NCI-H82 (cell line): ENCODE data around the gene CDKN2B-AS1.
"Not testable (repeated sequence)": the region's sequence is repeated elsewhere in the genome, so short reads cannot be mapped to it uniquely, and the experiment has no call there.

ENCODE experiments used
- DNase-seq: peaks from one replicate; lab custom pipeline; 2025; lab: John Stamatoyannopoulos, UW

CDKN2B-AS1 gene

DNA sequence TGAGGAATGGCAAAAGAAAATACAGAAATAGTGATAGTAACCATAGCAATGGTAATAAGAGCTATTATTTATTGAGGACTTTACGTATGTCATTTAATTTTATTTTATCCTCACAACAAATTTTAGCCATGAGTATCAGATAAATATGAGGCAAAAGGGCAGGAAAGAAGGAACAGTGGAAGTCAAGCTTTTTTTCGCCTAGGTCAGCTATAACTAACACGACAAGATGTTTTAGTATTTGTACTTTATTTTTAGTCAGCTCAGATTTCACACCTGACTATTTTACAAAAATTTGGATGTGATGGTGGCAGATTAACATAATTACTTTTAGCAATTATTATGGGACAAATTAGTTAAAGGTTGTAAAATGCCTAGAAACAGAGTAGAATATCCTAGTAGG lies 49.3 kb downstream of the CDKN2B-AS1 start:
- no peak for DNase-seq

DNA sequence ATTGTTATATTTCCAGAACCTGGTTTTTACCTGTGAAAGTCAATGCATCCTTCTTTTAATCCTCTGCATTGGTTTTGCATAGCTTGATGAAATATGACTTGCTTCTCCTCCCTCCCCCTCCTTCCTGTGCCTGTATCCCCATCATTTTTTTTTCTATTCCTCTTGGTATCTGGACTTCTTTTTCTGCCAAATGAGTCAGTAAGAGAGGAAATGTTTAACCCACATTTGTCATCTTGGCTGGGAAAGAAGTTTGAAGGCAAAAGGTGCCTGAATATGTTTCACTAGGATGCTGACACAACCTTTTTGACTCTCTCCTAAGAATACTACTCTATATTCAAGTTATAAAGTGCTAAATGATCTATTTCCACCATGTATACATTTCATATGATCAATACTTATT lies 50.0 kb downstream of the CDKN2B-AS1 start:
- DNase-seq: no peak

DNA sequence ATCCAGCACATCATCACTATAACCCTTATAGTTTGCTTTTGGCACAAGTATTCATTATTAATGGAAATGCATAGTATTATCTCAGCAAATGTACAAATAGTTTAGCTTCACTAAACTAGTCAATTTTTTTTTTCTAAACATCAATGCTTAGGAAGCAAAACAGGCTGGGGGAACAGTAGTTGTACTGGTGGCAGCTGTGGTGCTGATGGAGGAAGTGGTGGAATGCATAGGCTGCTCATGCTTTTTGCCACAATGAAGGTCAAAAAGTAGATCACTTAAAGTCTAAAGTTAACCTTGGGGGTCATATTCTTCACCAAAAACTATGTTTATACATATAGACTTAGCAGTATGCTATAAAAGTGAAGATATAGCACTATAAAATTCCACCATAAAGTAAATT lies 50.8 kb downstream of the CDKN2B-AS1 start:
- no peak for DNase-seq

DNA sequence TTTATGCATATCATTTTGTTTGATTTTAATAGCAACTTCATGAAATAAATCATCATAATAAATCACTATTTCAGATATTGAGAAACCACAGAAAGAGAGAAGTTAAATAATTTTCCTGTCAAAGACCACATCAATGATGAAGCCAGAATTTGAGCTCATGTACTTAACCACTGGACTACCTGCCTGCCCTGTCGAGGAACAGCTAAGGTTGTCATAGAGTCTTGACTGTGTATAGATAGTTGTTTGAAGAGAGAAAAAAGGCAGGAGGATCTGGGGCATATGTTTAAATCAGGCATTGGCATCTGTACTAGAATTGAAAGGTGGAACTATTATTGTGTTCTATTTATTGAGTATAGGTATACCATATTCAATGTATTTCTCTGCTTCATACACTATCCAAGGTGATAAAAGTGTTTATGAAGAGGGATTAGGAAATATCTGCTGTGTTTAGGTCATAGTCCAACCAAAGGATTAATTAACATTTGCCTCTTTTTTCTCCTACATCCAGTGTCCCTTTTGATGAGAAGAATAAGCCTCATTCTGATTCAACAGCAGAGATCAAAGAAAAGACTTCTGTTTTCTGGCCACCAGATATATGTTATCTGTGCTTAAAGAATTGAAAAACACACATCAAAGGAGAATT lies 51.8 kb downstream of the CDKN2B-AS1 start:
- no peak for DNase-seq

DNA sequence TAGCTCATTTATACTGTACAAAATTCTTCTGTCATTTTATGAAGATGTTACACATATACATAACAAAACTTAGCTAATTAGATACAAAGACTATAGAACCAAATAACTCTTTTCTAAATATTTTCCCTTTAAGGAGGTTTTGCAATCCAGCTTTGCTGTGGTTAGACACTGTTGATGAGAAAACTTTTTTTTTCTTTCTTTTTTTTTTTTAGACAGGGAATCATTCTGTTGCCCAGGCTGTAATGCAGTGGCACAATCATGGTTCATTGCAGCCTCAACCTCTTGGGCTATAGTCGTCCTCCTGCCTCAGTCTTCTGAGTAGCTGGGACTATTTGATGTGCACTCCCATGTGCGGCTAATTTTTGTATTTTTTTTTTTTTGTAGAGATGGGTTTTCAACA lies 53.0 kb downstream of the CDKN2B-AS1 start:
- DNase-seq: no peak

DNA sequence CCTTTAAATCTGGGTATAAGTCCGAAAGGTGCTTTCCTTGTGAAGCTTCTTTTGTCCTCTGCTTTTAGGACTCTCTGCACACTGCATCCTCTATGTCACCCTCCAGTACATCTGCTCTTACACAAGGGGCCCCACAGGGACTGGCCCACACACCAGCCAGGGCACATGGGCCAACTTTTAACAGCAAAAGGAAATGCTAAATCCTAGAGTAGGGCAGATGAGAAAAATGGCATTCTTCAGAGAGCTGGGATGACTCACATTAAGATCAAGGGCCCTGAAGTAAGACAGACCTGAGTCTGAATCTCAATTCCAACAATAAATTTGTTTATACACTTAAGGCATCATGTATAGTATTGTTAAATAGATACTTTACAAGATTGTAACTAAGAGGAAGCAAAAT lies 54.8 kb downstream of the CDKN2B-AS1 start:
- no peak for DNase-seq

DNA sequence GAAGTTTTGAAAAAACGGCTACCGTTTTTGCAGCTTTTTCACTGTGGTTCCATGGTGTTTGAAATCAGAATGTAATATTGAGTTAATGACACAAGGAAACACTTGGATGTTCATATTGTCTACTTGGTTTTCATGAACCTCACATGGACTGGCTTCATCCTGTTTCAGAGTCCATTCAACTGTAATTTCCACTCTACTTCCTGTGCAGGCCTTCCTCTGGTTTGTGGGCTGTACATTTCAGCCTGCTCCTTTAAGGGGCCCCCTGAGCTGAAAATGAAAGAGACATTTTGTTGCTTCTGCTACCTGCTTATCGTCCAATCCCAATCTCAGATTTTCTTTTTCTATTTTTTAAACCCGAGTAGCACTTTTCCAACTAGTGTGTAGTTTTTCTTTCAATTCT lies 56.3 kb downstream of the CDKN2B-AS1 start:
- DNase-seq: no peak

DNA sequence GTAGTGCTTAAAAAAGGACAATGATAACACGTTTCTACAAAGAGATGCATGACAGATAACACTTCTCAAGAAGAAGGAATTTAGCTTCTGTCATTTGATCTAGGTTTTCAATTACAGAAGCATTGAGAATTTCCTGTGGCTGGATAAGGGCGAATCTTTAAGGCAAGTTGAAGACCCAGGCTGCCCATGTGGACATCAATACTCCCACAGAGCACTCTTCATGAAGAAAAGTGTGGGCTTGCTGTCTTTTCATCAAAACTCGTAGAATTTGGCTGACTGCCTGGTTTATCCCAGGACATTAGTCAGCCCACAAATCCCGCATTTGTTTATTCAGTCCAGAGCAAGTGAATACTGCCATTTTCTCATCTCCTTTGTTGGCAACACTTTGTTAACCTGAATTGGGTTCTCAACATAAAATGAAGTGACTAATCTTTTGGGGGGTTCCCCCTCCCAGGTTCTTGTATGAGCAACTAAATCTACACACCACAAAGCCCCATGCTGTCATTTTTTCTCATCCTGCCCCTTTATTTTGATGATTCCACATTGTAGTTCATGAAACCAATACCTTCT lies 57.9 kb downstream of the CDKN2B-AS1 start:
- DNase-seq: no peak

DNA sequence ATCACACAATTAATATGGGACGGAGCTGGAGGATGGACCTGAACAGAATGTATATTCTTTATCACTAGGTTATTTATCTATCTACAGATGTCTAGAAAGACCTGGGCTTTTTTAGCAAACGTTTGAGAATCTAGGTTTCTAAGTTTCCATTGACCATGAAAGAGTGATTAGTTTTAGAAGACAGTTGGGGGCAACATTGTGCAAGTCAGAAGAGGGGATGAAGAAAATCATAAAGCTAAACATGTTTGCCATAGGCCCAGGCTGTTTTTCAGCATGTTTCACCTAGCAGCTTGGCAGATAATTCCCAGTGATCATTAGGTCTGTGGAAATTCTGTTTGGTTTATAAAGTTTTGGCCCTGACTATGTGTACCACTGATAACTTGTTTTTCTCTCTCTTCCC lies 58.6 kb downstream of the CDKN2B-AS1 start:
- DNase-seq: no peak

DNA sequence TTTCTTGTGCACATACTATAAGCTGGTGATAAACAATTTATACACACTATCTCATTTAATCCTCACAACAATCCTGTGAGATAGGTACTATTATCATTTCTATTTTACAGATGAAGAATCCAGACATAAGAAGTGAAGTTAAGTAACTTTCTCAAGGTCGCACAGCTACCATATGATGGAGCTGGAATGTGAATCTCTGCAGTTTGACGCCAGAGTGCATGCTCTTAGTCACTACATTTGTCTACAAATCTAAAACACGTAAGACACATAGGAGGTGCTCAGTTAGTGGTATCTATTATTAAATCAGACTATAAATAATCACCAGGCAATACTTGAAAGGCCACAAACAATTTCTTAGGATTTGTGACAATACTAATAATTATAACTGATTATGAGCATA lies 59.5 kb downstream of the CDKN2B-AS1 start:
- no peak for DNase-seq

DNA sequence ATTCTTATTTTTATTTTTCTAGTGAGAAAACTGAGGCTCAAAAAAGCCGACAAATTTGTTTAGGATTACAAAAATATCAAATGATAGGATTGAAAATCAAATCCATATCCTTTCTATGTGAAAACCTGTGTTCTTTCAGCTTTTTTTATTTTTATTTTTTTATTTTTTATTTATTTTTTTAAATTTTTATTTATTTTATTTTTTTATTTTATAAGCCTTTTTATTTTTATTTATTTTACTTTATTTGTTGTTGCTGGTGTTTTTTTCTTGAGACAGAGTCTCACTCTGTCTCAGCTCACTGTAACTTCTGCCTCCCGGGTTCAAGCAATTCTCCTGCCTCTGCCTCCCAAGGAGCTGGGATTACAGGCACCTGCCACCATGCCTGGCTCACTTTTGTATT lies 59.9 kb downstream of the CDKN2B-AS1 start:
- DNase-seq: no peak

DNA sequence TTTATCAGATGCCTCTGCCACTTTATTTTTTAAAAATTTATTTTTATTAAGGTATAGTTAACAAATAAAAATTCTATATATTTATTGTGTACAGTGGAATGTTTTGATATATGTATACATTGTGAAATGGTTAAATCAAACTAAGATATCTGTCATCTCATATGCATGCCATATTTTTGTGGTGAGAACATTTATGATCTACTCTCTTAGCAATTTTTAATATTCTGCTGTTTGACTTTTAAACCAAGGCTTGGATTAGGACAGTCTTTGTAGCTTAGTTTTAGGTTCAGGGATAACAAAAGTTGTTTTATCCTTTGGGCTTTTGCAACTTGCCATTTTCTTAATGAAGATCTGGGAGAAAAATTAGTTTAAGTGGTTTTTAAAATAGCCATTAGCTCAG lies 60.5 kb downstream of the CDKN2B-AS1 start:
- DNase-seq: no peak

DNA sequence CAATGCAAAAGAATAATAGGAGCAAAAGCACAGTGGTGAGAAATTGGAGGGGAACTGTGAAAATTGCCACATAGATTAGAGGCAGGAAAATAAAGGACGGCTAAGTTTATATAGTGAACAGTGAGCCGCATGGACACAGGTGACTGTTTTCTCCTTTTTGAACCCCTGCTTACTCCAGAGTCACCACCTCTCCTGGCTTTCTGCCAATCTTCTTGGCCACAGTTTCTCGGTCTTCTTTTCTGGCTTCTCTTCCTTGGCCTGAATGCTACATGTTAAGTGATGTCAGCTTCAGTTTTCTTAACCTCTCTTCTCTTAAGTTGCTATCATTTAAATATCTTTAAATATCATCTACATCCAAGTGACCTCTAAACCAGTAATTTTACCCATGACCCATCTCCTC lies 61.8 kb downstream of the CDKN2B-AS1 start:
- DNase-seq: no peak

DNA sequence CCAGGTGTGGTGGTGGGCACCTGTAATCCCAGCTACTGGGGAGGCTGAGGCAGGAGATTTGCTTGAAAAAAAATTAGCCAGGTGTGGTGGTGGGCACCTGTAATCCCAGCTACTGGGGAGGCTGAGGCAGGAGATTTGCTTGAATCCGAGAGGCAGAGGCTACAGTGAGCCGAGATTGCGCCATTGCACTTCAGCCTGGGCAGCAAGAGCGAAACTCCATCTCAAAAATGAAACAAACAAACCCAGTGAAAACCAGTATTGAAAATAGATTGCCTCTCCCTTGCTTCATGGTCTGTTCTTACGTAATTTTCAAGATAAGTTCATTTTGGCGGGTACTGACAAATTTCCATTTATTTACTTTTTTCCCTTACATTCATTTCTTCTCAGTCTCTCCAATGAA lies 63.4 kb downstream of the CDKN2B-AS1 start:
- not testable (repeated sequence) for DNase-seq

DNA sequence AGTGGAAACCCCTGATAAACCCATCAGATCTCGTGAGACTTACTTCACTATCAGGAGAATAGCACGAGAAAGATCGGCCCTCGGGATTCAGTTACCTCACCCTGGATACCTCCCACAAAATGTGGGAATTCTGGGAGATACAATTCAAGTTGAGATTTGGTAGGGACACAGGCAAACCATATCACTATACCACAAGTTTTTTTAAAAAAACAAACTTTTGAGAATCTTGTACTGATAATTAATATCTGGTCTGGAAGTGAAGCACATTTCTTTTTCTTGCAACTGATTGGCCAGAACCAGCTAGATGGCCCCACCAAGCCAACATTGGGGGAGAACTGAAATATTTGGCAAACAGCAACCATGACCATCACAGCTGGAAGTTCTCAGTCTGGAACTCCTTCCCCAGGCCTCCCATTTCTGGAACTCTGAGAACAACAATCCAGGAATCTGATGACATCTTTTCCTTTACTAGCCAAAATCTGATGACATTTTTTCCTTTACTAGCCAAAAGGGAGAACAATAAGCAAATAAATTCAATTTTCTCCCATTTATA lies 66.3 kb downstream of the CDKN2B-AS1 start:
- DNase-seq: no peak

DNA sequence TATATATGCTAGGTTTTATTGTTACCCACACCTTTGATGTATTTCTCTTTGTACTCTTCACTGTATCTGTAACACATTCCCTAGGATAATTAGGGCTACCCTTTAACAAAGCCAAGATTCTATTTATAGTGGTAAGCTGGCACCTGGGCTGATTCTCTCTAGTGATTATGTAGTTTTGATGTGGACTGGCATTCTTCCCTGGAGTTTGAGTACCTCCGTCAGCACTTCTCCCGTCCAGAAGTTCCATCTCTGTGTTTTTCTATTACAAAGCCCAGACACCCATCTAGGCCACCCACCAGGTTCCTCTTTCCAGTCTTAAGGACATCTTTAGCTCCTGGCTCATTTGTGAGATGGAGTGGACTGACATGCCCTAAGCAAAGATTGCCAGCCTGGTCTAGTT lies 70.4 kb downstream of the CDKN2B-AS1 start:
- no peak for DNase-seq

DNA sequence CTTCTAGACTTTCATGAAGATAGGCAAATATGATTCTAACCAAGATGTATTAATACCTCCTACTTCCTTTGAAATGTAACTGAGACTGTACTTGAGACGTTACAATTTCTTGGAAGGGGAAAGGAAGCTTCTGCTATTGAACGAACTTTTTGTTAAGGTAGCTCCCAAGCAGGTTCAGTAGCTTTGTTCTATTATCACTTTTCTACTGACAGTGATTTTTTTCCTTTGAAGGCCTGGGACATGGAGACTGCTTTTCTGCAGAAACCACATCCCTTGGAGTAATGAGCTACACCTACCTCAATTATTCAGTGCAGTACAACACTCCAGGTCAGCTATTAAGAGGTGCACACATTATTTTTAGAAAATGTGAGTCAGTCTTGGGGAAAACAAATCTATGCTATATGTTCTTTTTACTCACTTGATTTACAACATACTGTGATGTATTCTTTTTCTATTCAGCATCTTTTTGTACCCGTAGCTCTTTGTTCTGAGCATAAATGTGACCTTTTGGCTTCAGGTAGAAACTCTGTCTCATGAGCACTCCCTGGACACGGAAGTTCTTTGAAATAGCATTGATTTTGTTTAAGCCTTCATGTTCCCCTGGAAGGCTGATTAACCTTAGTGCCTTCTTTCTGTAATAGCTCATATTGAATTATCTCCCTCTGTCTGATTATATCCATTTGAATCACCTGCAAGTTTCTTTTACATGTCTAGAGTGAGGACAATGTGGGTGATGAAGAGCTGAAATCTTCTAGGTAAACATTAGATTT lies 71.0 kb downstream of the CDKN2B-AS1 start:
- DNase-seq: no peak

DNA sequence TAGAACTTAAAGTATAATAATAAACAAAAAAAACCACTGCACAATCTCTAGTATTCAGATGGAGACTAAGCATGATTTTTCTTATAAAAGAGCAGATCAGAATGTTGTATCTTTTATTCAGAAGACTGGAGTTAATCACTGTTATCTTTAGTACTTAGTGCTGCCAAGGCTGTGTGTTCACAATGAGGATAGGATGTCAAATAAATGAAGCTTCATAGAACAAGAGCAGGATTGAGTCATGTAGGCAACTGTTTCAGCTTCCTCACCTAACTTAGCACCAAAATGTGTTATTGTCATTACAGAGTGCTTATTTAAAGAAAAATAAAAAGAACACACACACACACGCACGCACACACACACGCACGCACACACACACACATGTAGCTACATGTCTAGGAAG lies 72.6 kb downstream of the CDKN2B-AS1 start:
- no peak for DNase-seq

DNA sequence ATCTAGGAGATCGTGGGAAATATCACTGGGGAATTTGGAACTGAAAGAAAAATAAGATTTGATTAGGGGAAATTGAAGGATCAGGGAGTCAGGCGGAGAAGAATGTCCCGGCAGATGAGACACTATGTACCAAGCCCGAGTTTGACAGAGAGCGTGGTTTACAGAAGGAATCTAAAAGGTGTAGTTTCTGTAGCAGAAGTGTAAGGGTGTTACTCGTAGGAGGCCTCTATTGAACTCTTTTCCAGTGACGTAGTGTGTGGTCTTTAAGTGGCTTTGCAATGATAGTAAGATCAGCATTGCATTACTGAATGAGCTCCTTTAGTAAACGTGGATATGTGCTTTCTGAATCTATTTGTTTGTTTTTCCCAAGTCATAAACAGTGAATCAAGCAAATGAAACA lies 73.8 kb downstream of the CDKN2B-AS1 start:
- no peak for DNase-seq

DNA sequence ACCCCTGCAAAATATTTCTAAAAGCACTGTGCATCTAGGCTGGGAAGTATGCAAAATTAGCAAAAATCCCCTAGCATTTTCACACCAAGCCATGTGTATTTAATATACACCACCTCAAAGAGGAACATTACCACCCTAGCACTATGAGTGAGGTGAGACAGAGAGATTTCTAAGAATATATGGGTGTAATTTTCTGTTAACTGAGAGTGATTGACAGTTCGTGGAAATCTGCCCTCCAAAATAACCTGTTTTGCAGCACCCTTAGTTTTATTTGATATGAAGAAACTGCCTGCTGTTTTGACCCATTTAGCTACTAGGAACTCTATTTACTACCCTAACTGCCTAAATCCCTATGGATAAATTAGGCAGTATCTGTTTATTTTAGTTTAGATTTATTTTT lies 78.8 kb downstream of the CDKN2B-AS1 start:
- no peak for DNase-seq

DNA sequence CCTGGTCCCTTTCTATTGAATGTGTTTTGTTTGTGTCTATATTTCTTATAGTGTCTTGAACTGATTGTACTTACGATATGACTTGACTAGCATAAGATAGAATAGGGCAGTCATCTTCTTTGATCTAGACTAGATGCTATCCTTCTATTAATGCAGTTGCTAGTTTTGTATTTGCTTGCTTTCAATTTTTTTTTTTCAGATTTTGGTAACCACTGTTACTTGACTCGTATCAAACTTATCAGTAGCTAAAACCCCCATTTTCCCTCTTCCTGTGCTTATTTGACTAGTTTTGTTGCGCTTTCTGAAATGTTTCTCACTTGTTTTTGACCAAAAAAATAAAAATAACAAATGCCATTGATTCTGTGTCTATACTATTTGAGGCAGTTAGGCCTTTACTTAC lies 83.5 kb downstream of the CDKN2B-AS1 start:
- DNase-seq: no peak

DNA sequence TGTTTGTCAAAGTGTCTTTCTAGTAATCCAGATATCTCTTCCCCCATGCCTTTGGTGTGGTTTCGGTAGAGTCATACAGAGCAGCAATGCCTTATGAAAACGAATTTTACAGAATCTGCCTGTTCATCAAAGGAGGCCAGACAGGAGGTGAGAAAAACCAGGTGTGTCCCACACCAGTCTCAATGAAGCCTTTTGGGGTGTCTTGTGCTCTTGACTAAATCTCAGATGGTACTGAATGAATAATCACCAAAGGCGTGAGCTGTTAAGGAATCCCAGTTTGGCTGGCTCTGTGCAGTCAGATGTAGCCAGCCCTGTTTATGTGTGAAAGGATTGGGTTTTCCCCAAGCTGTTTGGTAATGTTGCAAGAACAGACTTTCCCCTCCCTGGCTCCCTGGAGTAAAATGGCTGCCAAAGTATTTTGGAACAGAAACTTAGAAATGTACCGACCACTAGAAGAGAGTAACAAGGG lies 85.3 kb downstream of the CDKN2B-AS1 start:
- DNase-seq: no peak
